ENCODE data around the gene SCAND1.
"Not testable (repeated sequence)": the region's sequence is repeated elsewhere in the genome, so short reads cannot be mapped to it uniquely, and the experiment has no call there.

Gene SCAND1

DNA sequence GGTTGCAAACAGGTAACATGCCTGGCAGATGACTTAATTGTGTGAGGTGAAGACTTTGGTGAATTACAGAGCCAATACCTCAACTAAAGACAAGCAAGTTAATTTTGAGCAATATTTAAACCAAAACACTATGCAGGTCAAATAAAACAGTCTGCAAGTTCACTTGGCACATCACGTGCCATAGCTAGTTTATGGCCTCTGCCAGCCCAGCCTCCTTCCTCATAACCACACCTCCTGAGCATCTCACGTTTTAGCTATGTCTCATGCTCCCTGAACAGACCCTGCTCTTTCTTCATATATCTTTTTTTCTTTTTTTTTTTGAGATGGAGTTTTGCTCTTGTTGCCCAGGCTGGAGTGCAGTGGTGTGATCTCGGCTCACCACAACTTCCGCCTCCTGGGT is 9.6 kb upstream of the SCAND1 start:
- FAIRE-seq, result no peak
- DNase-seq (ENCODE audit: low spot score), result no peak

DNA sequence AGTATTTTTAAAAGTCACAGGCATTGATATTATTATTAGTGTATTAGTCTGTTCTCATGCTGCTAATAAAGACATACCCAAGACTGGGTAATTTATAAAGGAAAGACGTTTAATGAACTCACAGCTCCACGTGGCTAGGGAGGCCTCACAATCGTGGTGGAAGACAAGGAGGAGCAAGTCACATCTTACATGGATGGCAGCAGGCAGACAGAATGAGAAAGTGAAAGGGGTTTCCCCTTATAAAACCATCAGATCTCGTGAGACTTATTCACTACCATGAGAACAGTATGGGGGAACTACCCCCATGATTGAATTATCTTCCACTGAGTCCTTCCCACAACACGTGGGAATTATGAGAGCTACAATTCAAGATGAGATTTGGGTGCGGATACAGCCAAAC is 5.0 kb upstream of the SCAND1 start:
- not testable (repeated sequence) for FAIRE-seq; DNase-seq (ENCODE audit: low spot score)

DNA sequence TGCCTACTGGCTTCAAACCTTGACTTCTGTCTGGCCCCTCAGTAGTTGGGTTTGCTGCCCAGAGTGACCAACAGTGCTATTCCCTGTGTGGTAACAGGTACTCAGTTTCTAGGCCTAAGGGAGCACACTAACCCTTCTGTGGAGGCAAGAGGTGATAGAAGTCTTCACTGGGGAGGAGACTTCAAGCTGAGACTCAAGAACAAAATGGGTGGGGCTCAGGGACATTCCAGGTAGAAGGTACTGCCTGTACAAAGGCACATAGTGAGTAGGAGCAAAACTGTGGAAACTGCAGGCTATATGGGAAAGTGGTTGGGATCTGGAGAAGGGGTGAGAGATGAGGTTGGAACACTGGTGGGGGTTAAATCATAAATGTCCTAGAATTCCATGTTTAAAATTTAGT is 2.3 kb upstream of the SCAND1 start:
- DNase-seq (ENCODE audit: low spot score) (no peak), FAIRE-seq (no peak)

DNA sequence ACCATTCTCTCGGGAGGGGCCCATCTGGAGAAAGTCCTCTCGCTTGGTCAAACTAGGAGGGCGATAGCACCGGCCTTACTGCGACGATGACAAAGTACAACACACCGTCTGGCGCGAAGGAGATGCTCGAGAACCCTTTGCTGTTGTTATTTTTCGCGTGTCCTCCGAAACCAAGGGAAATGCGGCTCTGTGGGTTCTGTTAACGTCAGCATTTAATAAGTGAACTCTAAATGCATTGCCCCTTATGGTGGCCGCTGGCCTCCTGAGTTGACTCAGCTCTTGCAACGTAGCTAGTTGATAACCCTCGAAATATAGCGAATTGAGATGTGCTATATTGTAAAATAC is 577 bp upstream of the SCAND1 start:
- DNase-seq (ENCODE audit: low spot score), result no peak
- FAIRE-seq, result no peak

DNA sequence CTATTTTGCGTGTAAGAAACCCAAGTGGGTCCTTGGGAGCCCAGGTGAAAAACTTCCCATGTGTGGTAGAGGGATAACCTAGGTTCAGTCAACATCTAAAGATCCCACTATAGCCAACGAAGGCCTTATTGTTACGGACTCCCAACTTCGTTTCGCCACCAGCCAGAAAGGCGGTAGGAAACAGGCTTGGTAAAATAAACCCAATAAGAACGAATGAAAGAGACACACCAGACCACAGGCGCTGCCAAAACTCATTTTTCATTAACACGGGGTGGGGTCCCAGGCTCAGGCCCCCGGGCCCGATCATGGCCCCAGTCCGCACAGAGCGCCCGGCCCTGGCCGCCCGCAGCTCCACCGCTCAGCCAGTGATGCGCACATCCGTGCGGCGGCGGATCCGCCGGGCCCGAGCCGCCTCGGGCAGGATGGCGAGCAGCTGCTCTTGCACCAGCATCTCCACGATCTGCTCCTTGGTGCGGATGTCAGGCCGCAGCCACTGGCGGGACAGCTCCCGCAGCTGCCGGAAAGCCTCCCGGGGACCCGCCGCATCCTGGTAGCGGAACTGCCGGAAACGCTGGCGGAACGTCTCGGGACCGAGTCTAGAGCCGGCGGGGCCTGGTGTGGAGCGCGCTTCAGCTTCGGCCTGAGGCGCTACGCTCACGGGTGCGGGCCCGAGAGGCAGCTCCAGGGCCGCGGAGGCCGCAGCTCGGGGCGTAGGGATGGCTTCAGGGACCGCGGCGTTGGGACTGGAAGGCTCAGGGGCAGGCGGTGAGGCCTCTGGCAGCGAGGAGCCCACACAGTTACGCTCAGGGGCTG is 709 bp downstream of the SCAND1 start:
- DNase-seq (ENCODE audit: low spot score) (peak; percentile 40), FAIRE-seq (no peak)

DNA sequence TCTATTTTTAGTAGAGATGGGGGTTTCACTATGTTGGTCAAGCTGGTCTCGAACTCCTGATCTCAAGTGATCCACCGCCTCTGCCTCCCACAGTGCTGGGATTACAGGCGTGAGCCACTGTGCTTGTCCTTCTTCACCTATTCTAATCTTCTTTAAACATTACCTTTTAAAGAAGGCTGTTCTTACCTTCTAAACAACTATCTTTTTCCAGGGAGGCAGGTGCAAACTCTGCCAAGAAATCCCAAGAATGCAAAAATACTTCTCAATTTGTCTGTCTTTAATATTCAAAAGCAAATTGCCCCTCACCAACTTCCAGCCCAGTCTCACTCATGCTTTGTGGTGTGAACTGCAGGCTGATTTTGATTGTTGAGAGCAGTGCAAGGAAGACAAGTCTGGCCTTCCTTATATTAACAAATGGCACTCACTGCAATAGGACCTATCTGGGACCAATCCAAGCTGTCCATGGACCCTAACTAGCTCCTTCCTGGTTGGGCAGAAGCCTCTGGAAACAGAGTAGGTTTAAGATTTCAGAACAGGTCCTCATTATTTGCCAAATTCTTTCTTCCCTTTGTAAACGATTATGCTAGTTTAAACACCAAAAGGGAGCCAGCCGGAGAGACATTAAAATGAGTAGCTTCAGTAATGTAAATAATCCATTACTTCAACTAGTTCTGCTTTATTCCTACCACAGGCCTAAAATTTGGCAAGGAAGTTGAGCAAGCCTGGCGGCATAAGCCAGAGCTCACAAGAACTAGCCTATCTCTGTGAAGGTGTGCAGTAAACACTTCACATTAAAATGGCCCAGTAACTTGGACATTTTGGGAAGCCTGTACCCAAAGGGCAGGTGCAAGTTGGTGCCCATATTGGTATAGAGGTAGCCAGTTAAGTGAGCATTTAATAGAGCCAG is 1.6 kb downstream of the SCAND1 start:
- no peak for DNase-seq (ENCODE audit: low spot score)

DNA sequence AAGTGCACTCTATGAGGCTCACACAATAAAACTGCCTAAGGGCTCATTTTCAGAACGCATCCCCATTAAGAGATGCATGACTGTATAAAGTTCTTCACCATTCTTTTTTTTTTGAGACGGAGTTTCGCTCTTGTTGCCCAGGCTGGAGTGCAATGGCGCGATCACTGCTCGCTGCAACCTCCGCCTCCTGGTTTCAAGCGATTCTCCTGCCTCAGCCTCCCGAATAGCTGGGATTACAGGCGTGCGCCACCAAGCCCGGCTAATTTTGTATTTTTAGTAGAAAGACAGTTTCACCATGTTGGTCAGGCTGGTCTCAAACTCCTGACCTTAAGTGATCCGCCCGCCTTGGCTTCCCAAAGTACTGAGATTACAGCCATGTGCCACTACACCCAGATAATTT is 2.2 kb downstream of the SCAND1 start:
- FAIRE-seq, result not testable (repeated sequence)

More for the DNA sequence above, 1.6 kb downstream of the SCAND1 start:
- FAIRE-seq, result no peak

DNA sequence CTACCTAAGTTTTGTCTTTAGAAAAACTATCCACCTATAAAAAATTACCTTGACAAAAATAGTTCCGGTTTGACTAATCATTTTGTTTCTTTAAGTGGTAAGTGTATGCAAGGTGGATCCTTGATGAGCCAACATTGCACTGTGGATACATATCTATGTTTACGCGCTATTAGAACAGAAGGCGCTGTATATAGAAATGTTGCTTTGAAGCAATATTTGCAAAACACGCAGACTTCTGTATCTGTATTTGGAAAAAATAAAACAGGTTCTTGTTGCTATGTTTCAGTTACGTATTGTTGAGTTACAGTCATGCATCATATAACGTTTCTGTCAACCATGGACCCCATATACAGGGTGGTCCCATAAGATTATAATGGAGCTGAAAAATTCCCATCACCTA is 4.2 kb downstream of the SCAND1 start:
- DNase-seq (ENCODE audit: low spot score), result no peak
- no peak for FAIRE-seq

More for the DNA sequence above, 2.2 kb downstream of the SCAND1 start:
- not testable (repeated sequence) for DNase-seq (ENCODE audit: low spot score)

DNA sequence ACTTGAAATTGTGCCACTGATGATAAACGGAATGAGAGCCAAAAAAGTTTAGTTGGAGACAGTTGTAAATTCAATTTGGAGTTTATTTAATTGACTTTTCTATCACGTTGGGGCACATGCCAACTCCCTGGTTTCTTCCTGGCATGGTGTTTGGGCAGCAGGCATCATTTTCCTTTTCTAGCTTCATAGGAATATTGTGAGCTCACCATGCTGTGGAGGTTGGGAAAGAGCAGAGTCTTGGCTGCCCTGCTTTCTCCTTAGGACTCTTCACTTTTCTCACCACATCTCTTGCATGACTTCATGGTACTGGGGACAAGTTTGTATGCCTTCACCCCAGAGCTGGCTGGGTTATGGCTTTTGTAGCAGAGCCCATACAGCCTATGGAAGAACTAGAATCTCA is 6.4 kb downstream of the SCAND1 start:
- FAIRE-seq (no peak), DNase-seq (ENCODE audit: low spot score) (no peak)

DNA sequence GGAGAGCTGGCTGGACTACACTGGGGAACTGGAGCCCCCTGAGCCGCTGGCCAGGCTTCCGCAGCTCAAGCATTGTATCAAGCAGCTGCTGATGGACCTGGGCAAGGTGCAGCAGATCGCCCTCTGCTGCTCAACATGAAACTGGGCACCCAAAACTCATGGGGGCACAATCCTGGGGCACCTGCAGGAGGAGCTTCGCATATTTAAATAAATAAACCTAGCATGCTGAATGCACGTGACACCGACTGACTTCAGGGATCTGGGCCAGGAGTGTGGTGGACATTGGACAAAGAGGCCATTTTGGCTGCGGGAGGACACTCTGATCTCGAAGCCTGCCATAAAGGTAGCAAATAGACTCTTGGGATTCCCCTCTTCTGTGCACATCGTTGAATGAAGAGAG is 6.8 kb downstream of the SCAND1 start:
- peak; percentile 62 for DNase-seq (ENCODE audit: low spot score)
- no peak for FAIRE-seq

DNA sequence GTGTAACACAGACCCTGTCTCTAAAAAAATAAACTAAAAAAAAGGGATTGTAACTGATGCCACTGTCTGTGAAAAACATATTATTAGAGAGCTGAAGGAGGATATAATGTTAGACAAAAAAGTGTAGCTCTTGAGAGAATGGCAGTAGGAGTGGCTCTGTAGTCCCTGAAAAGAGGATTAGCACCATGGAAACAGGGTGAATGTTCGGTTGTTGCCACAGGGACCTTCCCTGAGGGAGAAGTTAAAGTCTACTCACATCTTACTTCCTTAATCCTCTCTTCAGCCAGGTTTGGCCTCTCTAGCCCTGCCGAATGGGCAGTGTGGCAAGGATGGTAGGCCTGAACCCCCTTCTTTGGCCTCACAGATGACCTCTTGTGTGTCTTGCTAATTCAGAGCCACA is 12.1 kb downstream of the SCAND1 start:
- no peak for DNase-seq (ENCODE audit: low spot score)

DNA sequence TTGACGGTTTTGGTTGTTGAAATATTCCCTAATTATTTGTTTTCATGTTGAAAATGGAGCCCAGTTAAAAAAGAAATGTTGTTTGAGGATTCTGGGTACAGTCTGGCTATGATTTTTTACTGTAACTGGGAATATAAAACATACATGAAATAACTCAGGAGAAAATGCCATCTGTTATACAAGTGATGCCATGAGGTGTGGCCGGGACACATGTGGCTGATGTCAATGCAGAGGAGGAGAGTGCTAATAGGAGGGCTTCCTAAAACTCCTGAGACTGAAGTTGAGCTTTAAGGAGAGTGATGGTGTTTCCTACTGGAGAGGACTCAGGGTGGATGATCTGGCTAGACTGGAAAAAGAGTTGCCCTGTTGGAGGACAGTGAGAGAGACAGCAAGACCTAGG is 12.7 kb downstream of the SCAND1 start:
- DNase-seq (ENCODE audit: low spot score) (no peak), FAIRE-seq (no peak)

More for the DNA sequence above, 12.1 kb downstream of the SCAND1 start:
- no peak for FAIRE-seq

DNA sequence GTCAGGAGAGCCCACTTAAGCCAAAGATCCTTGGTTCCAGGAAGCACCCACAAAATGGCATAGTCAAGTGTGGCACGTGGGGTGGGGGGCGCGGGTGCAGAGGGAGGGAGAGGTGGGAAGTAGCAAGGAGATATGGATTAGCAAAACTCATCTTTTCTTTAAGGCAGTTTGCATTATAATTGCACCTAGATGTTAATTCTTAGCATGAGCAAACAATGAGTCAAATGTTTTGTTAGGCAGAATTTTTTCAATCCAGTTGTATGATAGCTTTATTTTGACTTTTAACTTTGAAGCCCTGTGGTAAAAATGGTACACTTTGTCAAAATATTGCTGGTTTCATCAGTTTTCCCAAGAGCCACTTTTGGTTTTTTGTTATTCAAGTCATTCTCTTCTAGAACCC is 15.0 kb downstream of the SCAND1 start:
- FAIRE-seq (no peak), DNase-seq (ENCODE audit: low spot score) (no peak)

DNA sequence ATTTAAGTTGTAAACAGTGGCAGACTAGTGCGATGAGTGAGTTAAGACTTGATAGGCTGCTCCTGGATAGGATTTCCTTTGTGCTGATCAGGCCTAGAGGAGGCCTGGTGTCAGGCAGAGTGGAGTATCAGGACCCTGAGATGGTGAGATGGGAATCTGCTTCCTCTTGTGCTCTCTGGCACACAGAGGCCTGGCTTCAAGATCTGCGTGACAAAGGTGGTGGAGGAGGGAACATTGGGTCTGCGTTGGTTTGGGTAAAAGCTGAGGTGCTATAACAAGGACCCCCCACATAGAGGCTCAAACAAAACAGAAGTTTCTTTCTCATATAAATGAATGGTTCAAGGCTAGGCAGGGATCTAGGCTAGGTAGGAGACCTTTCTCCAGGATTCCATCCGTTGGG is 20.3 kb downstream of the SCAND1 start:
- FAIRE-seq (no peak), DNase-seq (ENCODE audit: low spot score) (no peak)

DNA sequence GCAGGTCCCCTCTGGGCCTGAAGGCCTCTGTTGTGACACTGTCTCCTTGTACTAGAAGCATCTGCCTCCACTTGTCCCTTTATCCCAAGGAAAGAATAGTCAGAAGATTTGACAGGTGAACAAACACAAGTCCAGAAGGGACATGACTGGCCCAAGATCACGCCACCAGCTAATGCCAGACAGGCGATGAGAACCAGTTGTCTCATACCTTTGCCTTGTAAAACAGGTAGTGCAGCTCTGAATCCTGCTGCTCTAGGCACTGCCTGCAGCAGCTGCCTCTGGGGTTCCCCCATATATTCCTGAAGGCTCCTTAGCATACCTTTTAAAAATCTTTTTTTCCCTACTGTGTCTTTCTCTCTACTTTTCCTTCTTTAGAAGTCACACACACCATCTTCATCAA is 25.0 kb downstream of the SCAND1 start:
- DNase-seq (ENCODE audit: low spot score), result no peak
- FAIRE-seq, result no peak

DNA sequence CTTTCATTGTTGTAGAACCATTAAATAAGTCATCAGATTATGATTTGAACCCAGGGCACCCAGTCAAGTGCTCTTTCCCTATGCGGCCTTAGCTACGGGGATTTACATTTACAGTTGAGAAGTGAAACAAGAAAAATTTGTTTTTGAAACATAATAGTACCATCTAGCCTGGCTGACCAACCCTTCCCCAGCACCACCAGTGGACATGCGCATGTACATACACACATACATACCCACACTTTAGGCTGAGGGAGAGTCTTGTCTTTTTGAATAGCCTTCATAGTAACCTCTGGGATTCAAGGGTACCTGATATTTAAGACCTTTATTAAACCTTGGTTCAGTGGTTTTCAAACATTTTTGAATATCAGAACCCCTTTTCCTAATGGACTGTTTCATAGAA is 33.8 kb downstream of the SCAND1 start:
- DNase-seq (ENCODE audit: low spot score) (no peak), FAIRE-seq (no peak)

DNA sequence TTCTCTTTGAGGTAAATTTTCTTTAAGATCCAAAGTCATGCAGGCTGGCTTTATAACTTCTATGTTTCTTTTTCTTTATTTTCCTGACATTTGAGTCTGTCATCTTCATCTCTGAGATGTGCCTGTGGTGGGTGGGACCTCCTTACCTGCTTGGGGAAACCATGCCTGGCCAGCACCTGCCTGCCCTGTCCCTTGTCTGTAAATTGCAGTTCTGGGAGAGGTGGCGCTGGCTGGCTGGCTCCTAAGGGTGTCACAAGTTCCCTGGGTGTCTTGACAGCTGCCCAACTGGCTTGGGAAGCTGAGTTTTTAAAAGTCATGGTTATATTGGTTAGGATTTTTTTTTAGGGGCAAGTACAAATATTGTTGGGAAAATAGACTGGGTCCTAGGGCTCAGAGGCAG is 36.3 kb downstream of the SCAND1 start:
- FAIRE-seq (no peak), DNase-seq (ENCODE audit: low spot score) (no peak)

DNA sequence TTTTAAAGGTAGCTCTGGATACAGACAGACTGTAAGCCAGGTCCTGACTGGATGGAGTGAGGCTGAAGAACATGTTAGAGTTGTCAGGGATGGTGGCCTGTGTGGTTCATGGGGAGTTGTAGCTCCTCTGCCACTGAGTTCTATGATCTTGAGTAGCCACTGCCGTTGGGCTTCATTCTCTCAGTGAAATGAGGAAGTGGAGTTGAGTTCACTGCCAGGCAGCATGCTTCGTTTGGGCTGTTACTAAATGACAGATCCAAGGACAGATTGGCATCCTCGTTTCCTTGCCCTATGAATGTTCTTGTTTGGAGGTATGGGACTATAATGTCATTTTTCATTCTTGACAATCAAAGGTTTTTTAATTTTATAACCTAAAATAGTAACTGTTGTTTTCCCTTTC is 37.2 kb downstream of the SCAND1 start:
- DNase-seq (ENCODE audit: low spot score) (no peak), FAIRE-seq (no peak)

DNA sequence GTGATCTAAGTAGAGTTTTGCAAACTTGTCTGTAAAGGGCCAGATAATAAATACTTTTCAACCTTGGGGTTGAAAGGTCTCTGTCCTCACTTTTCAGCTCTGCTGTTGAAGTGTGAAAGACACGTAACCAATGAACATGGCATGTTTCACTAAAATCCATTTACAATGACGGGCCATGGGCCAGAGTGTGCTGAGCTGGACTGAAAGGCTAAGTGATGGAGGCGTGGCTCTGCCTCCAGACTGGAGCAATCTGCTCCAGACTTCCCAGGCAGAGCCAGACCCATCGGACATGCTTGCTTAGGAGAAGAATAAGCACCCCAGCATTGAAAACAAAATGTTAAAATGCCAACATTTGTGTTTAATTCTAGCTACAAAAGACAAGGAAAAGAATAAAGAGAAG is 41.4 kb downstream of the SCAND1 start:
- no peak for FAIRE-seq
- no peak for DNase-seq (ENCODE audit: low spot score)

DNA sequence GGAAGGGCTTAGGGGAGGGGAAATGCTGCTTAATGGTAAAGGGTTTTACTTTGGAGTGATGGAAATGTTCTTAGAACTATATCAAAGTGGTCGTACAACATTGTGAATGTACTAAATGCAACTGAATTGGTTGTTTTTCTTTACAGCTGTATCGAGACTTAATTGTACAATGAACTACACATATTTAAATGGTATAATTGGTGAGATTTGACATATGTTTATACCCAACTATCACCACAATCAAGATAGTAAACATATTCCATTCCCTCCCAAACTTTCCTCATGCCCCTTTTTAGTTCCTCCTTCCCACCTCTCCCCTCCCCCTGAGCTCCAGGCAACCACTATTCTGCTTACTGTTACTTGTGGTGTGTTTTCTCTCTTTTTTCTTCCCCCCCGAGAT is 44.0 kb downstream of the SCAND1 start:
- FAIRE-seq (no peak), DNase-seq (ENCODE audit: low spot score) (no peak)

DNA sequence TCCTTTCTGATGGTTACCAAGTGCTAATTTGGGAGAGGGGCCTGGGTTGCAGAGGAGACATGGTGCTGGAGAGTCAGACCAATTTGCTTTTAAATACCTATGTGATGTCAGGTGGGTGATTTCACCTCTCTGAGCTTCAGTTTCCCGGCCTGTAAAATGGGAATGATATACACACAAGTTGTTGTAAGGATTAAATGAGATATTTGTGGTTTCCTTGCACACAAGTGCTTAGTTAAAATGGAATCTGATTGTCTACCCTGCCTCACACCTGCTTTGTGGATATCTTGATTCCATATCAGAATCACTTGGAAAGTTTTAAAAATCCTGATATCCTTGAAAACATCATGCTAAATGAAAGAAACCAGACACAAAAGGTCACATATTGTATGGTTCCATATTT is 44.5 kb downstream of the SCAND1 start:
- no peak for FAIRE-seq

DNA sequence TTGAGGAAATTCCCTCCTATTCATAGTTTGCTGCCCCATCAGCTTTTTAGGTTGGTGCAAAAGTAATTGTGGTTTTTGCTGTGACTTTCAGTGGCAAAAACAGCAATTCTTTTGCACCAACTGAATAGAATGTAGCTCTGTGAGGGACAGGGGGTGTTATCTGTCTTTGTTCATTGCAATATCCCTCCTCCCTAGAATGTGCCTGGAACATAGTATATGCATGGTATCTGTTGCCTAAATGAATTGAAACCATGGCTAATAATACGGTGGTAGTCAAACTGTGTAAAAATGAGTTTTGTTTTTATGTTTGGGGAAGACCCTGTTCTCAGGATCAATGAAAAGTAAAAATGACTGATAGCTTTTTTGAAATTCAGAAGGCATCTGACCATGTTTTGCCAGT is 45.1 kb downstream of the SCAND1 start:
- DNase-seq (ENCODE audit: low spot score), result no peak
- no peak for FAIRE-seq

More for the DNA sequence above, 44.5 kb downstream of the SCAND1 start:
- no peak for DNase-seq (ENCODE audit: low spot score)

DNA sequence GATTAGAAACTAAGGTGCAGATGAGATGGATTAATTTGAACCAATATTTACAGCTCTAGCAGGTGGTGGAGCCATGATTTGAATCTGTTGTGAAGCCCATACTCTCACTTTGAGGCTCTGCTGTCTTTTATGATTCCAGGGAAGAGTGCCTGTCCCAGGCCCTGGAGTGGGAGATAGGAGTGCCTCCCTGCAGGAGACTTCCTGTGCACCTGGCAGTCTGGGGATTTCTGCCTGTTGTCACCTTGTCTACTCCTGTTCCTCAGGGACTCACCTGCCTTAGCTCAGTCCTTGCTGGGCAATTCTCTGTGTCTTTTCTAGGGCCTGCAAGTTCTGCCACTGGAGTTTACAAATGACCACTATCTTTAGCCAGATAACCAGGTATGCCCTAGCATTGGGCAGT is 46.3 kb downstream of the SCAND1 start:
- no peak for DNase-seq (ENCODE audit: low spot score)
- no peak for FAIRE-seq

Measured in urothelium cell line (cell line).